Activated CD4-positive, alpha-beta T cell treated with anti-CD3 and anti-CD28 coated beads for 36 hours (primary cell): ENCODE measurements around the gene ATF3. TPM values are rescaled to one million over a fixed set of nuclear protein-coding genes. Genes with fewer than 3 reads are reported as not detected.

ENCODE experiments used
- ATAC-seq: fragments of 200-7000 bp; cut with Tn5 transposase; one replicate; pipeline ENCODE4 v1.10.0; 2021; ENCODE audit warnings: mild to moderate bottlenecking, moderate library complexity
- CTCF ChIA-PET: fragments of 350-600 bp; sonication (Branson Sonifier 250); formaldehyde crosslinking; loops from one replicate; lab custom pipeline; 2021; ENCODE audit warnings: antibody characterized with exemption; lab: Charles Lee
- POLR2A ChIA-PET: fragments of 350-600 bp; sonication (Branson Sonifier 250); formaldehyde crosslinking; loops from one replicate; lab custom pipeline; 2021; ENCODE audit warnings: antibody characterized with exemption, inconsistent platforms; lab: Charles Lee
- DNase-seq: peaks from one replicate; pipeline ENCODE4 v3.0.0-alpha.2; 2020
- H3K27ac Mint-ChIP-seq: one replicate; pipeline ENCODE4 v1.8.0; 2021; ENCODE audit warnings: mixed read lengths
- H3K27me3 Mint-ChIP-seq: one replicate; pipeline ENCODE4 v1.8.0; 2021; ENCODE audit warnings: mixed read lengths
- H3K36me3 Mint-ChIP-seq: one replicate; pipeline ENCODE4 v1.8.0; 2021; ENCODE audit warnings: low read depth, mixed read lengths
- H3K4me1 Mint-ChIP-seq: one replicate; pipeline ENCODE4 v1.8.0; 2021; ENCODE audit warnings: mixed read lengths
- H3K4me3 Mint-ChIP-seq: one replicate; pipeline ENCODE4 v1.8.0; 2021; ENCODE audit warnings: mild to moderate bottlenecking, moderate library complexity, mixed read lengths
- H3K9me3 Mint-ChIP-seq: one replicate; pipeline ENCODE4 v1.8.0; 2021; ENCODE audit warnings: low read depth, mixed read lengths
- intact Hi-C, 2 experiments: fragments of 100-400 bp; cut with DNase I in 1 of 2; cut with micrococcal nuclease in 1 of 2; formaldehyde crosslinking; loops; one replicate each; pipeline versions ENCODE4 v1.14.2 to v1.15.1; 2022 to 2024; cut with DNase I, micrococcal nuclease
- total RNA-seq, 2 experiments: library from RNA; stranded (reverse); gene quantifications; one replicate each; pipeline ENCODE4 v1.2.3, GENCODE V29; 2021

The ATF3 gene
- total RNA-seq, 2 experiments from 2014 or later: 40.3 to 44.9 TPM

GRCh38 chr1:212669102-212669501 is 60.5 kb downstream of the ATF3 start:
- ChIA-PET CTCF (interaction anchor here (0.5 to 2.5 kb wide), 15 partner anchors 9 to 329 kb away, joined by 3 to 11 read pairs (median 5); partner anchors contain the start of genes NSL1 and TATDN3), POLR2A (no interaction called here)
- H3K4me1 Mint-ChIP-seq: peaks cover 23% of the 10 kb centered on the region
- DNase-seq: no peak
- H3K27me3 Mint-ChIP-seq: peaks cover 18% of the 10 kb centered on the region
- intact Hi-C loops: loop anchor here (5.0 kb wide), 3 partner anchors 33 to 188 kb away; partner anchors contain the start of gene FLVCR1 (in 1 of the 2)
- no peaks in the 10 kb centered on the region for H3K9me3 Mint-ChIP-seq
- no peak overlapping the region for H3K27ac Mint-ChIP-seq
- no peak overlapping the region for H3K4me3 Mint-ChIP-seq
- ATAC-seq: no peak
- H3K36me3 Mint-ChIP-seq: no peaks in the 10 kb centered on the region

GRCh38 chr1:212669600-212669999 is 61.0 kb downstream of the ATF3 start:
- peaks cover 23% of the 10 kb centered on the region for H3K4me1 Mint-ChIP-seq
- H3K27ac Mint-ChIP-seq: no peak overlapping the region
- POLR2A ChIA-PET: no interaction called here

GRCh38 chr1:212670301-212670700 is 61.7 kb downstream of the ATF3 start:
- Mint-ChIP-seq H3K9me3 (no peaks in the 10 kb centered on the region), H3K4me1 (peaks cover 23% of the 10 kb centered on the region), H3K36me3 (no peaks in the 10 kb centered on the region), H3K27ac (no peak overlapping the region), H3K27me3 (peaks cover 21% of the 10 kb centered on the region), H3K4me3 (no peak overlapping the region)
- ChIA-PET POLR2A (no interaction called here), CTCF (no interaction called here)
- ATAC-seq (no peak), DNase-seq (no peak)
- intact Hi-C loops: no loop called here

More at GRCh38 chr1:212669600-212669999, 61.0 kb downstream of the ATF3 start:
- Mint-ChIP-seq H3K36me3 (no peaks in the 10 kb centered on the region), H3K27me3 (peaks cover 19% of the 10 kb centered on the region), H3K4me3 (no peak overlapping the region), H3K9me3 (no peaks in the 10 kb centered on the region)
- DNase-seq (no peak), ATAC-seq (no peak)
- CTCF ChIA-PET: interaction anchor here (1.5 kb wide), 1 partner anchor 328 kb away, joined by 3 read pairs; no protein-coding TSS in a partner anchor
- intact Hi-C loops: loop anchor here (5.0 kb wide), 3 partner anchors 33 to 188 kb away; partner anchors contain the start of gene FLVCR1 (in 1 of the 2)

Other genes with a start within 250 kb of the ATF3 start
- 10 to 100 TPM in 1 of 2 experiments, 1 to 10 TPM in 1; 9.2 to 13.8 TPM for gene PACC1, start 193.9 kb upstream of the ATF3 start, total RNA-seq
- 10 to 100 TPM; 30.8 to 34.1 TPM for gene NENF, start 175.8 kb upstream of the ATF3 start, total RNA-seq
- gene BATF3, start 91.1 kb downstream of the ATF3 start, total RNA-seq: 100 to 1,000 TPM; 129 to 149 TPM
- gene NSL1, start 183.0 kb downstream of the ATF3 start, total RNA-seq: 10 to 100 TPM; 39.2 to 40.9 TPM
- 10 to 100 TPM; 13.8 to 15.2 TPM for gene TATDN3, start 183.1 kb downstream of the ATF3 start, total RNA-seq
- gene SPATA45, start 238.9 kb downstream of the ATF3 start, total RNA-seq: not detected
- 10 to 100 TPM; 13.5 to 13.9 TPM for gene FLVCR1, start 249.5 kb downstream of the ATF3 start, total RNA-seq